OCI-LY3 (cell line): ENCODE results near the gene CNTN5.
A peak's percentile ranks its signal among the peaks of the same experiment; 100 is the strongest.

Source experiments
- H2AFZ ChIP-seq: fragments of 200-600, 300-600 bp; shearing (Covaris generic); 2 replicates; pipeline ENCODE4 v1.6.0; 2014; ENCODE audit warnings: antibody characterized with exemption, low read depth, low read length
- H3K27ac ChIP-seq: fragments of 200-600, 300-600 bp; sonication (generic); 2 replicates; pipeline ENCODE4 v1.5.1; 2014; ENCODE audit warnings: mild to moderate bottlenecking, low read length, moderate library complexity, mixed read lengths
- H3K27me3 ChIP-seq: fragments of 200-600, 300-600 bp; sonication (generic); 2 replicates; pipeline ENCODE4 v1.6.1; 2014; ENCODE audit warnings: low read depth, low read length, mixed read lengths
- H3K36me3 ChIP-seq: fragments of 200-600, 300-600 bp; sonication (generic); replicated peaks from 2 replicates; pipeline ENCODE3; 2014; ENCODE audit warnings: low read depth, low read length, mixed read lengths
- H3K4me1 ChIP-seq: fragments of 300-600, 200-600 bp; sonication (generic); 2 replicates; pipeline ENCODE4 v1.6.1; 2014; ENCODE audit warnings: low read length, mixed read lengths
- H3K4me2 ChIP-seq: fragments of 200-600, 300-600 bp; sonication (generic); 2 replicates; pipeline ENCODE4 v1.6.1; 2014; ENCODE audit warnings: low read length, mixed read lengths
- H3K4me3 ChIP-seq: fragments of 300-600, 200-600 bp; sonication (generic); 2 replicates; pipeline ENCODE4 v1.5.1; 2014; ENCODE audit warnings: antibody characterized with exemption, mild to moderate bottlenecking, low read length, moderate library complexity
- H3K79me2 ChIP-seq: fragments of 300-600, 200-600 bp; shearing (Covaris generic); 2 replicates; pipeline ENCODE4 v1.6.1; 2014; ENCODE audit warnings: mild to moderate bottlenecking, low read length, mixed read lengths
- H3K9ac ChIP-seq: fragments of 300-600, 200-600 bp; shearing (Covaris generic); 2 replicates; pipeline ENCODE4 v1.6.0; 2014; ENCODE audit warnings: mild to moderate bottlenecking, low read length, moderate library complexity
- H3K9me3 ChIP-seq: fragments of 200-600, 300-600 bp; shearing (Covaris generic); 2 replicates; pipeline ENCODE4 v1.6.1; 2014; ENCODE audit warnings: low read length, mixed read lengths; ENCODE audit not compliant: insufficient read depth
- H4K20me1 ChIP-seq: fragments of 200-600, 300-600 bp; sonication (generic); 2 replicates; pipeline ENCODE4 v1.6.1; 2016; ENCODE audit warnings: low read length, mixed read lengths; ENCODE audit not compliant: insufficient read depth
- CTCF ChIP-seq: fragments of 200-600, 300-600 bp; sonication (generic); IDR thresholded peaks from 2 replicates; pipeline ENCODE4 v1.5.1; 2014; ENCODE audit warnings: antibody characterized with exemption, low read length, low read depth
- EZH2phosphoT487 ChIP-seq: fragments of 200-600 bp; shearing (Covaris generic); IDR thresholded peaks from 2 replicates; pipeline ENCODE4 v1.6.1; 2018; ENCODE audit warnings: antibody characterized with exemption, mixed run types, low read depth

The CNTN5 gene

GRCh38 chr11:99670067-99670676, 649.4 kb downstream of the CNTN5 start:
- H3K4me2 ChIP-seq, result no peak overlapping the region
- no peak overlapping the region for H3K4me3 ChIP-seq
- no peaks in the 10 kb centered on the region for H3K4me1 ChIP-seq
- no peaks in the 10 kb centered on the region for H4K20me1 ChIP-seq
- no peaks in the 10 kb centered on the region for H3K27me3 ChIP-seq
- no peaks in the 10 kb centered on the region for H3K36me3 ChIP-seq
- H3K27ac ChIP-seq, result no peak overlapping the region
- TF ChIP-seq CTCF (no peak), EZH2phosphoT487 (no peak)
- H3K79me2 ChIP-seq, result no peaks in the 10 kb centered on the region
- no peaks in the 10 kb centered on the region for H3K9me3 ChIP-seq
- no peak overlapping the region for H3K9ac ChIP-seq
- H2AFZ ChIP-seq, result no peak overlapping the region

- H3K27ac ChIP-seq, result no peak overlapping the region
- no peaks in the 10 kb centered on the region for H4K20me1 ChIP-seq
- H3K4me1 ChIP-seq, result no peaks in the 10 kb centered on the region
- no peak overlapping the region for H3K4me2 ChIP-seq
- no peak overlapping the region for H2AFZ ChIP-seq
- no peak overlapping the region for H3K9ac ChIP-seq
- H3K79me2 ChIP-seq, result no peaks in the 10 kb centered on the region
- no peak overlapping the region for H3K4me3 ChIP-seq
- no peaks in the 10 kb centered on the region for H3K36me3 ChIP-seq
- H3K27me3 ChIP-seq, result no peaks in the 10 kb centered on the region
- no peaks in the 10 kb centered on the region for H3K9me3 ChIP-seq
- TF ChIP-seq EZH2phosphoT487 (no peak), CTCF (no peak)
These were observed 651.2 kb downstream of the CNTN5 start for GRCh38 chr11:99671808-99672409.

- Histone ChIP-seq H2AFZ (no peak overlapping the region), H3K27ac (no peak overlapping the region), H3K9ac (no peak overlapping the region), H3K27me3 (no peaks in the 10 kb centered on the region), H3K4me2 (no peak overlapping the region), H3K36me3 (no peaks in the 10 kb centered on the region), H3K4me3 (no peak overlapping the region), H3K79me2 (no peaks in the 10 kb centered on the region), H3K9me3 (no peaks in the 10 kb centered on the region), H3K4me1 (no peaks in the 10 kb centered on the region), H4K20me1 (no peaks in the 10 kb centered on the region)
- TF ChIP-seq CTCF, result no peak
- TF ChIP-seq EZH2phosphoT487, result no peak
These were observed 655.5 kb downstream of the CNTN5 start for GRCh38 chr11:99676292-99676691.

- Histone ChIP-seq H3K79me2 (no peaks in the 10 kb centered on the region), H2AFZ (no peak overlapping the region; the same call in 1 of the 2 replicates), H3K4me1 (peaks cover 4% of the 10 kb centered on the region; the same call in 1 of the 2 replicates), H3K9me3 (no peaks in the 10 kb centered on the region), H3K27me3 (no peaks in the 10 kb centered on the region), H4K20me1 (no peaks in the 10 kb centered on the region), H3K4me2 (peak overlapping the region; percentile 52), H3K36me3 (no peaks in the 10 kb centered on the region), H3K4me3 (peak overlapping the region; percentile 36), H3K9ac (no peak overlapping the region), H3K27ac (no peak overlapping the region)
- TF ChIP-seq EZH2phosphoT487 (no peak), CTCF (no peak)
These were observed 661.4 kb downstream of the CNTN5 start for GRCh38 chr11:99682171-99682570.
